NCI-H82 treated with DMSO at 0.1 percent for 48 hours (cell line): ENCODE results near the gene CYP3A4.
"Not testable (repeated sequence)": the region's sequence is repeated elsewhere in the genome, so short reads cannot be mapped to it uniquely, and the experiment has no call there.

ENCODE experiments used
- DNase-seq: peaks from one replicate; lab custom pipeline; 2025; ENCODE audit not compliant: unreplicated experiment; lab: John Stamatoyannopoulos, UW

Gene CYP3A4

GRCh38 chr7:99762680-99763327, 21.2 kb downstream of the CYP3A4 start:
- DNase-seq, result no peak

DNA sequence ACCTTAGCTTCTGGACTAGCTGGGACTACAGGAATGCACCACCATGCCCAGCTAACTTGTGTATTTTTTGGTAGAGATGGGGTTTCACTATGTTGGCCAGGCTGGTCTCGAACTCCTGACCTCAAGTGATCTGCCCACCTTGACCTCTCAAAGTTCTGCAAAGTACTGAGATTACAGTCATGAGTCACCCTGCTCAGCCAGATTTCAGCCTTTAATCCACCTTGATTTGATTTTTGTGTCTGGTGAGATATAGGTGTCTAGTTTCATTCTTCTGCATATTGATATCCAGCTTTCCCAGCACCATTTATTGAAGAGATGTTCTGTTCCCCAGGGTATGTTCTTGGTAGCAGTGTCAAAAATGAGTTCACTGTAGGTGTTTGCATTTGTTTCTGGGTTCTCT, 28.9 kb downstream of the CYP3A4 start:
- no peak for DNase-seq

DNA sequence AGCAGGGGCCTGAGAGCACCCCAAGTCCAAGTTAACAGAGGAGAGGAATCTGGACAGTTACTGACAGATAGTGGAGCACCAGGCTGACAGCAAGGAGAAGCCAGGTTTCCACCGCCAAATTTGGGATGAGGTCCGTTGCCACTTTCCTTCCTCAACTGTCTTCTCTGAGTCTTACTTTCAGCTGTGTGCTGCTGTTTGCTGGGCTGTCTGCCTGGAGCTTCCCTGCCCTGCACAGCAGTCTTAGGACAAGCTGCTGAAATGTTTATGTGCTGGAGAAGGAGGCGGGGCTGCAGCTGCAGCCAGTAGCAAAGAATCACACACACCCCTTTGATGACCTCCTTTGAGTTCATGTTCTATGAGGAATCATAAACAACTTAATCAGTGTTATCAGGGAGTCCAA, 31.6 kb downstream of the CYP3A4 start:
- no peak for DNase-seq

DNA sequence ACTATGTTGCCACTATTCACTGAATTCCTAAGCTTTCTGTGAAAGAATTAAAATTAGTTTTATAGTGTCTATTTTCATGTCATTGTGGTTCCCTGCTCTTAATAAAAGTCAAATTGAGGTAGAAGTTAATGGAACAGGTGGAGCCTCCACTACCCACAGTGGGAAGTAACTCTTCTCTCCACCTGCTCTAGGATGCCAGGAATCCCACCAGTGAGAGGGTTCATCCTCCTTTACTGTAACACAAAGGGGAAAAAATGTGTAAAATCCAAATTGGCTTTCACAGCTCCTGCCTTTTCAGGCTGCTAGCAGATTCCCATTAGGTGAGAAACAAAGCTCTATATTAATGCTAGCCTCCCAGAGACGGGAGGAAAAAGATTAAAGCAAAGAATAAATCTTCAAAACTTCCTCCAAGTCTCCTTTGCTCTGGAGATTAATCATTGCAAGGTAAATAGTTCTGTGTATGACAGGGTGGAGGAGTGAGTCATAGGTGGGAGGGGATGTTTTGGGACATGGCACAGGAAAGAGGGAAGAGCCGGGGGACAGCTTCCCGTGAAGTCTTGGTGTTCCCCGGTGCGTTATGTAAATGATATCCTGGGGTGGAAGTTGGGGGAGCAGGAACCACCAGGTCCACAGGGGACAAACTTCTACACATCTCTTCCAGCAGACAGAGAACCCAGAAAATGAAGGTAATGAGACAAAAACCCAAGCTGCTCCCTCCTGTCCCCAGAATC, 32.5 kb downstream of the CYP3A4 start:
- DNase-seq, result not testable (repeated sequence)

- no peak for DNase-seq
These were observed 35.0 kb downstream of the CYP3A4 start for GRCh38 chr7:99748846-99749579.

DNA sequence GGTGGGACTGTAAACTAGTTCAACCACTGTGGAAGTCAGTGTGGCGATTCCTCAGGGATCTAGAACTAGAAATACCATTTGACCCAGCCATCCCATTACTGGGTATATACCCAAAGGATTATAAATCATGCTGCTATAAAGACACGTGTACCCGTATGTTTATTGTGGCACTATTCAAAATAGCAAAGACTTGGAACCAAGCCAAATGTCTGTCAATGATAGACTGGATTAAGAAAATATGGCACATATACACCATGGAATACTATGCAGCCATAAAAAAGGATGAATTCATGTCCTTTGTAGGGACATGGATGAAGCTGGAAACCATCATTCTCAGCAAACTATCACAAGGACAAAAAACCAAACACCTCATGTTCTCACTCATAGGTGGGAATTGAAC, 37.1 kb downstream of the CYP3A4 start:
- not testable (repeated sequence) for DNase-seq

- DNase-seq, result not testable (repeated sequence)
These were observed 38.6 kb downstream of the CYP3A4 start for GRCh38 chr7:99745395-99745794.

DNA sequence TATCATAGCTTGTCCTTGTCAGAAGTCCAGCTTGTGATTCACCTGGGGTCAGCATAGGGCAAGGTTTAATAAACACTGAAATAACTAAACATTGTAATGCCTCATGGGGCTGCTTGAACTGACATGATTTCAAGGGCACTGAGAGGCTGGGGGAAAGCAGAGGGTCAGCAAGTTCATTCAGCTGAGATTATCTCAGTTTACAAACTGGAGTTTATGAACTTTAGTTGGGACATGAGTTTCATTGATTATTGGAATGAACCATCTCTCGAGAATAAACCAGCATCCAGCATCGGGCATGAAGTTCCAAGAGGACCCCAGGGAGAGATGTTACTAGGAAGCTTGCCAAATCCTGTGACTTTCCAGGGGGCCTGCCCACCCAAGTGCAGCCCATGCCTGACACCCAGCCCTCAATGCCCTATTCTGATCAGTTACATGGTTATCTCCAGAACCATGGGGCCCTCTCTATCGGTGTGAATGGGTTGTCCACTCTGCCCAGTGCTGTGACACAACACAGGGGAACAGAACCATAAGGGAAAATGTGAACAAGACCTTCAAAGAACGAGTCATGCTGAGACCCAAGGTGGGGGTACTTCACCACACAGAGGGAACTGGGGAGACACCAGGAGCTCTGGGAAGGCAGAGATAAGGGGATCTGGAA, 41.1 kb downstream of the CYP3A4 start:
- DNase-seq, result no peak

GRCh38 chr7:99741441-99741795, 42.6 kb downstream of the CYP3A4 start:
- no peak for DNase-seq

GRCh38 chr7:99740573-99741440, 43.2 kb downstream of the CYP3A4 start:
- no peak for DNase-seq

DNA sequence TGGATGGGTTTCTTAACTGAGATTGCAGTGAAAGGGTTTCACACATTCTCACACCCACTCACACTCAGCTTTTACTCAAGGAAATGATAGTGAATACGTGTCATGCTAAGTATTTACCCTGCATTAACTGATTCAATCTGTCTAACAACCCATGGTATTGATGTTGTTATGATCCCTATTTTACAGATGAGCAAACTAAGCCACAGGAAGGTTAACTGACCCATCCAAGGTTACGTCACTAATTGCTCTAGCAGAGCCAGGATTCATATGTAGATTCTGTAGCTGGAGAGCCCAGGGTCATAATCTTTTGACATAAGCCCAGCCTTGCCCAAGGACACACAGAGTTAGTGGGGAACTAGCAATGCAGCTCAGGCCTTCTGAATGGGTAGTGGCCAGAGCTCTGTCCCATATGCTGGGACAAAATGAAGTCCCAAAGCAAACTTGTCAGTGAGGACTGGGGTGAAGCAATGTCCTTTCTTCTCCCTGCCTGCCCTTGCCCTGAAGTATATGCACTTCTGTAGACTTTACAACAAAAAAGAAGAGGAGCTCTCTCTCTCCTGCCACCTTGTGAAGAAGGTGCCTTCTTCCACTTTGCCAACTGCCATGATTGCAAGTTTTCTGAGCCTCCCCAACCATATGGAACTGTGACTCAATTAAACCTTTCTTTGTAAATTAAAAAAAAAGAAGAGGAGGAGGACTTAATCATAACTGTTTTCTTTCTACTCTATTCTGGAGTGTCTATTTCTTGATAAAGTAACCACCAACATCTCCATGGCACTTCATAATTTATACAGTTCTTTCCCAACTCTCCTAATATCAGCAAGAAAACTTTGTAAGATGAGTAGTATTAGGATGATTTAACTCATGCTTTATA, 44.0 kb downstream of the CYP3A4 start:
- no peak for DNase-seq

DNA sequence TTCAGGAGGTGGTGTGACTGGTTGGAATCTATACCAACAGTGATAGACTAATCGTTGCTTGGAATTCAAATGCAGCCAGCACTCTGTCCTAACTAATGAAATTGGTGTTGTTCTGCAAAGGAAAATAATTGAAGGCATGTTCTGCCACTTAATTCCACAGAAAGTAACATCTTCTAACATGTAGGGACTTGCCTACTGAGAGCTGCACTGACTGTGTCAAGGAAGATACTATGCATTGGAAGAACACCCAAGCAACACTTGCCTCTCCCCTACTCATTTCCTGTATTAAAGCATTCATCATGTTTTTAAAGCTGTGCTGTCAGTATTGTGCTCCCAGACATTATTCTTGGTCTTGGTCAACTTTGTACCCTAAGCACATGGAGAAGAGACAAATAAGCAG, 46.3 kb downstream of the CYP3A4 start:
- no peak for DNase-seq

DNA sequence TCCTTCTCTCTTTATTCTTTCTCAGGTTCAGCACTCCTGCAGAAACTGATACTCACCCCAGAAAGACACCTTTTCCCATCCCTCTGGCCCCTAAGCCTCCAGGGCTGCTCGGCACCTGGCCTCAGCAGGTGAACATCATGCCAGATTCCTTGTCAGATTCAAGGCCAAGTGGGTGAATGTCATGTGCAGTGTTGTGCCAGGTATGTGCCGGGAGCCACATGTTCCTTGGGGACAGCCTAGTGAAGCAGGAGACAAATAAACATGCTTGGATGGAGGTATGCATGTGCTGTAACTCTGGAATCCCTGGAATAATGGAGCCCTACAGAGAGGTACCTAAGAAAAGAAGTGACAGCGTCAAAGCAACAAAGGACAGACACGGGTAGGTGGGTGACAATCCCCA, 47.3 kb downstream of the CYP3A4 start:
- DNase-seq, result not testable (repeated sequence)

DNA sequence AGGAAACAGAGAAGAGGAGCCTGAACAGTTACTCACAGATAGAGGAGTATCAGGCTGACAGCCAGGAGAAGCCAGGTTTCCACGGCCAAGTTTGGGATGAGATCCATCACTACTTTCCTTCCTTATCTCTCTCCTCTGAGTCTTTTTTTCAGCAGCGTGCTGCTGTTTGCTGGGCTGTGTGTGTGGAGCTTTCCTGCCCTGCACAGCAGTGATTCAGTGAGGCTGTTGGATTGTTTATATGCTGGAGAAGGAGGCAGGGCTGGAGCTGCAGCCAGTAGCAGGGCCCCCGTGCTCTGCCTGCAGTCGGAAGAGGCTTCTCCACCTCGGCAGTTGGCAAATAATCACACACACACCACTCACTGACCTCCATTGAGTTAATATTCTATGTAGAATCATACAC, 49.0 kb downstream of the CYP3A4 start, which contains the start of gene CYP3A7:
Gene CYP3A7, minus strand, starts transcription at position 210 of the 400 bp plus-strand sequence. Its CDS starts 103 bp downstream, at position 107.
- DNase-seq, result no peak

DNA sequence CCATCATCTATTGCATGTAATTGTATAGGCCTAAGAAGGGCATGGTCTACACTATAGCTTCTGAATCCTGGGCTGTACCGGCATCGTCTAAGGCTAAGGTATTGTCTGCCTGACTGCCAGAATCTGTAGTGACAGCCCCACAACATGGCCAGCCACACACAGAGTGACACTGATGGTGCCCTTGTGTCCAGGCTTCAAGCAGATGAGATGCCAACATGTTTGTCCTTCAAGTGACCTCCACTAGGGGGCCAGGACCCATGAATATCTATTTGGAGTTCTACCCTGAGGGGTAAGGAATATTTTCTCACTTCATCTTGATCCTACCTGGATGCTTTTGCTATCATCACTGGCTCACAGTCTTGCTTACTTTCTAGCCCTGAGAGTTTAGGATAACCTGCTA, 50.5 kb downstream of the CYP3A4 start:
- DNase-seq, result no peak

DNA sequence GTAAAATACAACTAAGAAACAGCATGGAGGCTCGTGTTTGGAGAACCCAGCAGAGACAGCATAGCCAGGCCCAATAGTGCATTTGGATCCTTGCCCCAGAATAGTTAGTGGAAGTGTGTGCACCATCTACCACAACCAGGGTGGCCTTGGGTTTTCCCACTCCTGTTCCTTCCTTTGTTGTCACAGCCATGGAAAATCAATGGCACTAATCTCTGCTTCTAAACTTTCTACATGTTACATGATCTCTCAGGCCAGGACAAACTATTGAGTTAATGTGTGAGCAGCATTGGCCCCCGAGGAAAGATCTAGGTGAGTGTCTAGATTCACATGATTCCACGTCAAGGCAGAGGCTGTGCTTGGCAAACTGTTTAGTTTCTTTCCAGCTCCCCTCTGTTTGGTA, 51.0 kb downstream of the CYP3A4 start:
- no peak for DNase-seq

DNA sequence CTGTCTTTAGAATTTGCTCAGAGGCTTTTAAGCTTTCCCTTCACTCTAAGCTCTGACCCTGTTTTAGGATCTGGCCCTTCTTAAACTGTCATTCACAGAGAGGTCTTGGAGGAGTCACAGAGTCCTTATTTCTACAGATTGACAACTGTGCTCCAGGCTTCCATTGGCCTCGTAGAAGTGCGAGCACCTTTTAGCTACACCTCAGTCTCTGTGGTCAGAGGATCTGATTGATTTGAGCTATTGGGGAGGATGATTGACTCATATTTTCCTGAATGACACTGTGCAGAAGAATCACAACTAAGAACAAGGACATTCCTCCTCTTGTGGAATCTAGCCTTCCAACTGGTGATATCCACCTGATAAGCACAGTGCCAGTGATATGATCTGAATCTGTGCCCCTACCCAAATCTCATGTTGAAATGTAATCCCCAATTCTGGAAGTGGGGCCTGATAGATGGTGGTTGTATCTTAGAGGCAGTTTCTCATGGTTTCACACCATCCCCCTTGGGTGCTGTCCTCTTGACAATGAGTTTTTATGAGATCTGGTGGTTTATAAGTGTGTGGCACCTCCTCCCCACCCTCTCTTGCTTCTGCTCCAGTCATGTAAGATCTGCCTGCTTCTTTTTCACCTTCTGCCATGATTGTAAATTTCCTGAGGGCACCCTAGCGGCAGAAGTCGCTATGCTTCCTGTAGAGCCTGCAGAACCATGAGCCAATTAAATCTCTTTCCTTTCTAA, 52.2 kb downstream of the CYP3A4 start:
- DNase-seq, result no peak

DNA sequence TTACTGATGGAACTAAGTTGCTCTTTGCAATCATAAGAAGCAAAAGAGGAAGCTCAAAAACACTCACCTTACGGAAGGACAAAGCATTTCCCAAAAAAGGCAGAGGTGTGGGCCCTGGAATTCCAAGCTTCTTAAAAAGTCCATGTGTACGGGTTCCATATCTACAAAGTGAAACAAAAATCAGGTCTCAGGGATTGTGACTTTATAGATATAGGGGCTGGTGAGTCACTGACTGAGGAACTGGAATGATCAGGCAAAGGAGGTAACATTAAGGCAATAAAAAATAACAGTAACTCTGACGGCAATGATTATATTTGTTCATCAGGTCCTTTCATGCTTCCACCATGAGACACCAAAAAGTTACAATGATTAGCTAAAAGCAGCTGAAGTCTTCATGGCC, 53.0 kb downstream of the CYP3A4 start:
- DNase-seq, result no peak

- DNase-seq, result no peak
These were observed 53.7 kb downstream of the CYP3A4 start for GRCh38 chr7:99730238-99730810.
